ENCODE data around the gene PROCA1.

Gene PROCA1

DNA sequence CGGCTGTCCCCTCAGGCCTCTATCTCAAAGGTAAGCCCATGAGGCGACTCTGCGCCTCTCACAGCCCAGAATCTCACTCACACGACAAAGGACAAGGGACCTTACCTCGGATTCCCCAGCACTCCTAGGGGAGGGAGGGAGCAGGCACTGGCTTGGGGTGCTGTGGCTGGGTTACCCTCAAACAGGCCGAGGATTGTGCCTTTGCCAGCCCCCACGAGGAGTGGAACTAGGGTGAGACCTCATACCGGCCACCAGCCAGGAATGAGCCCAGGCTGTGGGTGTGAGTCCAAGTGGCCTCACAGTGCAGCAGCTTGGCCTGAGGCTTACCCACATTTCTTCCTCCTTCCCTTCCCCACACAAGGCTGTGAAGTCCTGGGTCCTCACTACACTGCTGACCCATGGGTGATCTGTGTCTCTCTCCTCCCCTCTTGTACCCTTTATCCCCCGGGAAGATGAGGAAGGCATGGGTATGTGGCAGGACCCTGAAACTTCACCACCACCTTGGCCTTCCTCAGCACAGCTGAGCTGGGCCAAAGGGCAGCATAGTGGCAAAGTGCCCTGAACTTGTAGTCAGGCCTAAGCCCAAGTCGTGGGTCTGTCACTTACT, 5.9 kb downstream of the PROCA1 start:
- no peak for DNase-seq

DNA sequence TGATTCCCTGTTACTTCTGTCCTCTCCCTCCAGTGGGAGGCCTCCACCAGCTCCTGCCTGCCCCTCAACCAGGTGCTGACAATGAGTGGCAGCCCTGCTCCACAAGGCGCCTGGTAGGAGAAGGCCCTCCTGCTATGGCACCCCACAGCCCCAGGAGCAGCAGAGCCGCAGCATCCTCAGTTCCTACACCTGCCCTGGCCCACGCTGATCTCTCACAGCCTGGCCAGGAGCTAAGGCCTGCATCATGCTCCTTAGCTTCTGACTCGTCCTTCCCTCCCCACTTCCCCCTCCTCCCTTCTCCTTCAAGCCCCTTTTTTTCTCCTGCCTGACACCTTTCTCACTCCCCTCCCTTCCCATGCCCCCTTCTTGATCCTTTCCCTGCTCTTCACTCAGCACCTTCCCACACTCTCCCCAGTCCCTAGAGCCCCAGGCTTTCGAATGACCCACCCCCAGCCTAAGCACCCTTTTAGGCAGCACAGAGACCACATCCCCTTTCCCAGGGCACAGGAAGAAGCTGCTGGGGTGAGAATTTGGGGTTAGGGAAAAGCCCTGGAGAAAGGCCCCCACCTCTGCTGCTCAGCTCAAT, 6.5 kb downstream of the PROCA1 start:
- no peak for DNase-seq

DNA sequence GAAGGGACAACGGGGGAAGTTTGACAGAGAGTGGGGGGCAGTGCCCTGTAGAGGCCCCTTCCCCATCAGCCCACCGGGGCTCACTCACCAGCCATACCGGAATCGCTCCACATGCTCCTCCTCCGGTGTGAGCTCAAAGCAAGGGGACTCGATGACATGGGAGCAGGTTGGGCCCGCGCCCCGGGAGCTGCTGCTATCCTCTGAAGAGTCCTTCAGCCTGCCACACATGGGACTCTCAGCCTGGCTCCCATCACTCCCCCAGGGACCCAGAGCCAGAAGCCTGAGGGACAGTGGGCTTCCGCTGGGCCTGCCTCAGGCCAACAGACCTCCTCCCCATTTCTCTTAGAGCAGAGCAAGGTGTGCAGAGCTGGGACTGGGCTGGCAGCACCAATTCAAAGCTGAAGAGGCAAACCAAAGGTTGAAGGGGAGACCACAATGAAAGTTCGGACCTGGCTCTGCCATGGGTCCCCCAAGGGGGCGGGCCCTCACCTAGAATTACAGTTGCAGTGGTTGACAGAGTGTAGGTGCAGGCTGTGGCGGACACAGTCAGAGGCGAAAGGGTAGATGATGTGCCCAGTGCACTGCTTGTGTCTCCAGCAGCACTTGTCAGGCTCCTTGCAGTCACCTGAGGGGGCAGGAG, 7.3 kb downstream of the PROCA1 start:
- no peak for DNase-seq

DNA sequence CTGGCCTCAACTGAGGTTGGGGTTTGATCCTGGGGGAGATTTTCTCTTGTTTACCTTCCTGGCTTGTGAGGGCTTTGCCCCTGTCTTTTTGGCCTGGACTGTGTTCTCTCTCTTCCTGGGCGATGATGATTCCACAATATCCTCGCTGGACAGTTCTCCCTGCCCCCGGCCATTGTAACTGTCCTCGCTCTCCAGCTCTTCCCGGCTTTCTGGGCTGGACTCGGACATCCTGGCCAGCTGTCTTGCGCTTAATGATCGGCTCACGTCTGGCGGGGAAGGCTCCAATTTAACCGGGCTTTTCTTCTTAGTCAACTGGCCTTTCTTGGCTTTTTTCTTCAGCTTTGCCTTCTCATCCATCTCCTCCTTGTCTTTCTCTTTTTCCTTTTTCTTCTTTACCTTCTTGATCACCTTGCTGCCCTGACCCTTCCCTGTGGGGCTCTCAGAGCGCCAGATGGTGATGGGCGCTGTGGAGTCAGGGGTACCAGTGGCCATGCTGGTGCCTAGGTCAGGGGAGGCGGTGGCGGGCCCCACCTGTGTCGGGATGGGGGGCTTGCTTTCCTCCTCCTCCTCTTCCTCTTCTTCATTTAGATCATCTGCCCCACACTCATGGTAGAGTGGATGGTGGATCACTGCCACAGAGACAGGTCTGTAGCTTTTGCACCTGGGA, 8.0 kb downstream of the PROCA1 start:
- DNase-seq = no peak

- no peak for DNase-seq
Measured at GRCh38 chr17:28702752-28703150, 8.9 kb downstream of the PROCA1 start.

- no peak for DNase-seq
Measured at GRCh38 chr17:28702026-28702751, 9.5 kb downstream of the PROCA1 start.

GRCh38 chr17:28700830-28701492, 10.7 kb downstream of the PROCA1 start:
- no peak for DNase-seq

DNA sequence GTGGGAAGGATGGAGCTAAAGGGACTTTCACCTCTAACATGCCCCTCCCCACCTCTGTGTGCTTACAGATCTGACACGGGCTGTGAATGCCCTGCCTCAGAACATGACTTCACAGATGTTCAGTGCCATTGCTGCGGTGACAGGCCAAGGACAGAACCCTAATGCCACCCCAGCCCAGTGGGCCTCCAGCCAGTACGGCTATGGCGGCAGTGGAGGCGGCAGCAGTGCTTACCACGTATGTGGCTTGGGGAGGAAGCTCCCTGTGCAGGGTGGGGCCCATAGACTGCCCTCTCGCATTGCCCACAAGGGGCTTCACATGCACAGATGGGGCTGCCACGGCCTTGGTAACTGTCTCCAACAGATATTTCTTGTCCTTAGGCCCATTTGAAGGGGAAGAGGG, 11.4 kb downstream of the PROCA1 start:
- no peak for DNase-seq

- DNase-seq = no peak
Measured at GRCh38 chr17:28698253-28698941, 13.3 kb downstream of the PROCA1 start.

DNA sequence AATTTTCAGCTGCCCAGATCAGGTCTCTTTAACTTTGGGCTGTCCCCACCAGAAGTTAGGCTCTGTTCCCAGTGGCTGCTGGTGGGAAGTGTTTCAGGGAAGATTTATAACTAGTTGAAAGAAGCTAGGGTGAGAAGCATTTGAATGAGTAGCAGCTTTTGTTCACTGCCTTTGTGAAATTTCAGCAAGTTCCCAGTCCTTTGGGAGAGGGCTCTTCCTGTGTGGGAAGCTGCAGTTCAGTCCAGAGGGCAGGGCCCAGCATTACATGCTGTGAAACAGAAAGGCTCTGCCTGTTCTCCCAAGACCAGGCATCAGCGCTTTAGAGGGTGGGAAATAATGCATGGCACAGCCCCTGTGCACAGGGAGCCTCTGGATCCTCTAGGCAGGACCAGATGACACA, 17.8 kb downstream of the PROCA1 start:
- no peak for DNase-seq

DNA sequence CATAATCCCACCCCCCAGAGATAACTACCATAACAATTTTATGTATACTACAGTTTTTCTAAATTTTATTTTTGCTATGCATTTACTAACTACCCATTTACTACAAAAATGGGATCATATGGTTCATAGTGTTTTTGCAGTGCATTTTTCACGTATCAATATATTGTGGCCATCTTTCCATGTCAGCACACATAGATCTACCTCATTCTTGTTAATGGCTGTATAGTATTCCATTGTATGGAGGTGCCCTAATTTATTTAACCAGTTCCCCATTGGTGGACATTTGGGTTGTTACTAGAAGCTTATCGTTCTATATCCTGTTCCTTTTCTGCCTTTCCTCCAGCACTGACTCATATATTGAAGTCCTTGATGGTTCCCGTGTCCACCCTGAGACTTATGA, 22.7 kb downstream of the PROCA1 start:
- no peak for DNase-seq

- no peak for DNase-seq
Measured at GRCh38 chr17:28688481-28688880, 23.2 kb downstream of the PROCA1 start.

GRCh38 chr17:28686296-28686695, 25.4 kb downstream of the PROCA1 start:
- no peak for DNase-seq

GRCh38 chr17:28685366-28685765, 26.3 kb downstream of the PROCA1 start:
- DNase-seq = no peak

- no peak for DNase-seq
Measured at GRCh38 chr17:28684963-28685362, 26.7 kb downstream of the PROCA1 start.

GRCh38 chr17:28682655-28683054, 29.0 kb downstream of the PROCA1 start:
- DNase-seq = no peak

GRCh38 chr17:28675980-28676379, 35.7 kb downstream of the PROCA1 start:
- DNase-seq = no peak

- DNase-seq = no peak
Measured at GRCh38 chr17:28675490-28675889, 36.2 kb downstream of the PROCA1 start.

GRCh38 chr17:28669918-28670317, 41.8 kb downstream of the PROCA1 start:
- no peak for DNase-seq

- DNase-seq = no peak
Measured at GRCh38 chr17:28667870-28668269, 43.8 kb downstream of the PROCA1 start.

GRCh38 chr17:28665994-28666393, 45.7 kb downstream of the PROCA1 start:
- DNase-seq = no peak

DNA sequence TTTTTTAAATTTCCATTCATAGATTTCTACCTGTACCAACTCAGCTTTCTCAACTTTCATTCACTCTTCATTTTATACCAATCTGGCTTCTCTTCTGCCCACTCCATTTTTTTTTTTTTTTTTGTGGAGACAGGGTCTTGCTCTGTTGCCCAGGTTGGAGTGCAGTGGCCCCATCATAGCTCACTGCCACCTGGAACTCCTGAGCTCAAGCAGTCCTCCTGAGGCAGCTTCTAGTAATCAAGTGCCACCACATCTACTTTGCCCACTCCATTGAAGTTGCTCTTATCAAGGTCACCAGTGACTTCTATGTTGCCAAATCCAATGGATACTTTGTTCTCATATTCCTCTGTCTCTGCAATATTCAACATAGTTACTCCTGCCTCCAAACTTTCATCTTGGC, 48.0 kb downstream of the PROCA1 start:
- no peak for DNase-seq

DNA sequence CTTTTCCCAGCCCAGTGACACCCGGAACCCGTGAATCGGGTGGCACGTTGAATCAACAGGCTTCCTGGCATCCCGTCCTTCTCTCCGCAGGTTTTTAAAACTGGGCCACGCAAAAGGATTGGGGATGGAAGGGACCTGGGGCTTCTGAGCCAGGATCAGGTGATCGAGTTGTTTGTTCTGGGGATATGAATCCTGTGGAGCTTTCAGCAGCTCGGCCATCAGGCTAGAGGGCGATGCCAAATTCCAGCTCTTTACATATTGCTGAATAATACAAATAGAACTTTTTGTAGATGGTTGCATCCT, 49.2 kb downstream of the PROCA1 start:
- no peak for DNase-seq

Measured in NCI-H748 treated with DMSO at 0.1 percent for 48 hours (cell line).